ENCODE measurements around the gene PHC1. TPM values are rescaled to one million over a fixed set of nuclear protein-coding genes. Genes with fewer than 3 reads are reported as not detected.
"Not testable (repeated sequence)": the region's sequence is repeated elsewhere in the genome, so short reads cannot be mapped to it uniquely, and the experiment has no call there.

The PHC1 gene
- total and polyA plus RNA-seq, 2 experiments from 2014 or later: 37.5 to 51.7 TPM

DNA sequence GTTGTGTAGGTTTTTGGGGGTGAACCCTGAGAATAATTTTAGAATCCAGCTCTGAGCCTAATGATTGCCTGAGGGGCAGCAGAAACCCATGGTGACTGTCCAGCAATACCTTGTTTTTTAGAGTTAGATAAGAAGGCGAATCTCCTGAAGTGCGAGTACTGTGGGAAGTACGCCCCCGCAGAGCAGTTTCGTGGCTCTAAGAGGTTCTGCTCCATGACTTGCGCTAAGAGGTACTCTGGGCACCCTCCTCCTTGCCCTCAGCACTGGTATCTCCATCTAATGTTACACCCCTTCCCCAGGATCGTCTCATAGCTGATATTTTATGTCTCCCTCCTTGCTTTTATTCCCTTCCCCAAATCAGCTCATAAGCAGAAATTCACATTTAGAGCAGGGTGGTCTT, 22.4 kb downstream of the PHC1 start:
- H3K27ac ChIP-seq: no peak overlapping the region
- no peak overlapping the region for H3K4me3 ChIP-seq
- H3K9me3 ChIP-seq (ENCODE audit: low read depth): no peaks in the 10 kb centered on the region
- H3K36me3 ChIP-seq: peaks cover 40% of the 10 kb centered on the region
- H3K27me3 ChIP-seq: no peaks in the 10 kb centered on the region
- H3K4me1 ChIP-seq (ENCODE audit: low read depth): no peaks in the 10 kb centered on the region
- DNase-seq (ENCODE audit: low read depth in 1 of 2, low spot score in 1 of 2): no peak
- TF ChIP-seq, protein P1, sequence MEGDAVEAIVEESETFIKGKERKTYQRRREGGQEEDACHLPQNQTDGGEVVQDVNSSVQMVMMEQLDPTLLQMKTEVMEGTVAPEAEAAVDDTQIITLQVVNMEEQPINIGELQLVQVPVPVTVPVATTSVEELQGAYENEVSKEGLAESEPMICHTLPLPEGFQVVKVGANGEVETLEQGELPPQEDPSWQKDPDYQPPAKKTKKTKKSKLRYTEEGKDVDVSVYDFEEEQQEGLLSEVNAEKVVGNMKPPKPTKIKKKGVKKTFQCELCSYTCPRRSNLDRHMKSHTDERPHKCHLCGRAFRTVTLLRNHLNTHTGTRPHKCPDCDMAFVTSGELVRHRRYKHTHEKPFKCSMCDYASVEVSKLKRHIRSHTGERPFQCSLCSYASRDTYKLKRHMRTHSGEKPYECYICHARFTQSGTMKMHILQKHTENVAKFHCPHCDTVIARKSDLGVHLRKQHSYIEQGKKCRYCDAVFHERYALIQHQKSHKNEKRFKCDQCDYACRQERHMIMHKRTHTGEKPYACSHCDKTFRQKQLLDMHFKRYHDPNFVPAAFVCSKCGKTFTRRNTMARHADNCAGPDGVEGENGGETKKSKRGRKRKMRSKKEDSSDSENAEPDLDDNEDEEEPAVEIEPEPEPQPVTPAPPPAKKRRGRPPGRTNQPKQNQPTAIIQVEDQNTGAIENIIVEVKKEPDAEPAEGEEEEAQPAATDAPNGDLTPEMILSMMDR (IDR thresholded peaks at IDR 0.05; ENCODE audit: low read depth, low read length): no peak

DNA sequence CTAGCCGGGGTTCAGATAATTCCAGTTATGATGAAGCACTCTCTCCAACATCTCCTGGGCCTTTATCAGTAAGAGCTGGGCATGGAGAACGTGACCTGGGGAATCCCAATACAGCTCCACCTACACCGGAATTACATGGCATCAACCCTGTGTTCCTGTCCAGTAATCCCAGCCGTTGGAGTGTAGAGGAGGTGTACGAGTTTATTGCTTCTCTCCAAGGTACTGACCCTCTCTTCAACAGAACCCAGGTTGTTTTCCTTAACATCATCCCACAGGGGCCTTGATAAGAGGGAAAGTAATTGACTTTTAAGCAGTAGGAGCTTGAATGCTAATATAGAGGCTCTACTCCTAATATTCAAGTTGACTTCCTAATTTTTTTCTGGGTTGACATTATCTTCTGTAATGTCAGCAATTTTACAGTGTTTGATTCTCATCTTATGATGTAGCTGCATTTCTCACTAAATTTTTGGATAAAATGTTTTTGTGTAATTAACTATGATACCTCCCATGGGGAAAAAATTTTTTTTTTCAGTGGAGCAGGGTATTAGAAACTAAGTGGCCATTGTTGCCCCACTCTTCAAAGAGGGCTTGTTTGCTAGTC, 23.6 kb downstream of the PHC1 start:
- not testable (repeated sequence) for H3K4me1 ChIP-seq (ENCODE audit: low read depth); H3K4me3 ChIP-seq; H3K27me3 ChIP-seq; H3K27ac ChIP-seq; DNase-seq (ENCODE audit: low read depth in 1 of 2, low spot score in 1 of 2); H3K9me3 ChIP-seq (ENCODE audit: low read depth)
- H3K36me3 ChIP-seq: peaks cover 44% of the 10 kb centered on the region

DNA sequence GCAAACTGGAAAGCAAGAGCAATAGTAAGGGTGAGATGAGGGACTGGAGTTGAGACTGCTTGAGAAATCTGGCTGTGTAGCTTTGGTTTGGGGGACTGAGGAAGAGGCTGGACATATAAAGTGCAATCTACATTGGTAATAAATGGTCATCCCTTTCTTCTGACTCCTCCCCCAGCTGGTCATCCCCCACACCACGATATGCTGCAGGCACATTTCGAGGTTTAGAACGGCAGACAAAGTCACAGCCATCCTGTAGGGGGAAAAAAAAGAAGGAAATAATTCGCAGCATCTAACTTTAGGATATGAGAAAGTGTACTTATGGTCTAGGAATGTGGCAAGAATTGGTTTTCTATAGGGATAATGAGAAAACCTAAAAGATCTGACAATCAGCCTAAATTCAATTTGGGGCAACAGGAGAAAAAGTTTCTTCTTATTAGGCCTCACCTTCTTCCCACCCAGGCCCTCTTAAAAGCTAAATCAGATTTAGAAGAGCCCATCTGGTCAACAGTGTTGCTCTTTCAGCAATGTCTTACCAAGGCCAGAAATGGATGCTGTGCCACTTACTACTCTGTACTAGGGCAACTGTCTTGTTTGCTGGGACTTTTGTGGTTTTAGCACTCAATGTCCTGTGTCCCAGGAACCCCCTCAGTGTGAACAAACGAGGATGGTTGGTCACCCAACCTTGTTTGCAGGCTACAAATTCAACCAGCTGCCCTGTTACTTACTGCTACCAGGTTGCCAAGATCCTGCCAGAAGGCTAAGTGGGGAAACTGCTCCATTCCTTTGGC, 27.6 kb downstream of the PHC1 start:
- TF ChIP-seq, protein P1 (IDR thresholded peaks at IDR 0.05; ENCODE audit: low read depth, low read length): no peak
- H3K27me3 ChIP-seq: no peaks in the 10 kb centered on the region
- H3K4me3 ChIP-seq: no peak overlapping the region
- no peak overlapping the region for H3K27ac ChIP-seq
- H3K36me3 ChIP-seq: peaks cover 49% of the 10 kb centered on the region
- DNase-seq (ENCODE audit: low read depth in 1 of 2, low spot score in 1 of 2): no peak
- no peaks in the 10 kb centered on the region for H3K9me3 ChIP-seq (ENCODE audit: low read depth)
- H3K4me1 ChIP-seq (ENCODE audit: low read depth): no peaks in the 10 kb centered on the region

DNA sequence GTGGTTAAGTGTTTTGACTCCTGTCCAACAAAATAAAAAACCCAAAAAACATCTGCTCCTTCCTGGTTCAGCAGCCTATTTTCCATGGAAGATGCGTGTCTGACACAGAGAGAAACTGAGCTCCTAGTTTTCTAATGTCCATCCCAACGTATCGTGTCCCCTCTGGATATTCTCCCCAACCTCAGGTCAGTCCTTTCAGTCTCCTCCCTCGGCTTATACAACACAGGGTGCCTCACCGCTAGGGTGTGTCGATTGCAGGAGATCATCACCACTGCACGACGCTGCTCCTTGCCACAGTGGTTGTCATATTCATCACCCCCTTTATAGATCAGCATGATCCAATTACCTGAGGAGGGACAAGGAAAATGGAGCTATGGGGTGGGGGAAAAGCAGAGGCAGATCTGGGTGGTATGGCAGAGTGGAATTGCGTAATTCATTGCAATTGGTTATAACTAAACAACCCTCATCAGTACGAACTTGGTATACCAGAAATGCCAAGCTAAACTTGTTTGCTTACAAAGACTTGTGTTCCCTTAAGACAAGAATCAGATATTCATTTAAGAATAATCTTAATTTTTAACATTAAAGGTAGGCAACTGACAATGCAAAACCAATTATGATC, 29.4 kb downstream of the PHC1 start:
- Histone ChIP-seq H3K27ac (no peak overlapping the region), H3K9me3 (ENCODE audit: low read depth) (no peaks in the 10 kb centered on the region), H3K36me3 (peaks cover 42% of the 10 kb centered on the region), H3K4me3 (no peak overlapping the region), H3K27me3 (no peaks in the 10 kb centered on the region), H3K4me1 (ENCODE audit: low read depth) (peaks cover 8% of the 10 kb centered on the region)
- TF ChIP-seq, protein P1 (IDR thresholded peaks at IDR 0.05; ENCODE audit: low read depth, low read length): no peak
- no peak for DNase-seq (ENCODE audit: low read depth in 1 of 2, low spot score in 1 of 2)

DNA sequence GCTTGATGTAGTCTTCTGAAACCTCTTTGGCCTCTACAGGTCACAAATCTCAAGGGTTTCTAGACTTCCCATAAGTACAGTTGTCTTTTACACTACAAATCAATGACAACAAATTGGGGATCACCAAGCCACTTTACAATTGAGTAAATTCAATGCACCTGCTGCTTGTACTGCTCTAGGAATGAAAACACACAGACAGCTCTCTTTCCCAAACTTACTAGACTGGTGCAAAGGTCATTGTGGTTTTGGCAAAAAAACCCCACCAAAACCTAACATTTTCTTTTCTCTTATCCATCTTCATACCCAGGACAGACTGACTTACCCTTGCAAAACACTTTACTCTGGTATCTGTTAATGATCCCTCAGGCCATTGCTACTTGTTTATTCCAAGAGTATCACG, 32.4 kb downstream of the PHC1 start:
- H3K36me3 ChIP-seq: peaks cover 37% of the 10 kb centered on the region
- no peak overlapping the region for H3K4me3 ChIP-seq
- peaks cover 11% of the 10 kb centered on the region for H3K4me1 ChIP-seq (ENCODE audit: low read depth)

More for the DNA sequence above, 32.4 kb downstream of the PHC1 start:
- H3K9me3 ChIP-seq (ENCODE audit: low read depth): no peaks in the 10 kb centered on the region
- TF ChIP-seq, protein P1 (IDR thresholded peaks at IDR 0.05; ENCODE audit: low read depth, low read length): no peak
- no peak overlapping the region for H3K27ac ChIP-seq
- no peak for DNase-seq (ENCODE audit: low read depth in 1 of 2, low spot score in 1 of 2)
- H3K27me3 ChIP-seq: no peaks in the 10 kb centered on the region
